ENCODE measurements around the gene CCNG1.

The CCNG1 gene

GRCh38 chr5:163407034-163407655, 30.2 kb upstream of the CCNG1 start:
- no peak for ATAC-seq
- TF ChIP-seq ZC3H10 (CRISPR knock-in tag; IDR thresholded peaks at IDR 0.05) (no peak), ESRRG (CRISPR knock-in tag; IDR thresholded peaks at IDR 0.05) (no peak), ARNTL (CRISPR knock-in tag; IDR thresholded peaks at IDR 0.05; ENCODE audit: borderline replicate concordance, low read depth) (no peak), RARB (CRISPR knock-in tag; IDR thresholded peaks at IDR 0.05) (no peak), CSDC2 (CRISPR knock-in tag; IDR thresholded peaks at IDR 0.05) (no peak)
- TF ChIP-seq, protein P1, sequence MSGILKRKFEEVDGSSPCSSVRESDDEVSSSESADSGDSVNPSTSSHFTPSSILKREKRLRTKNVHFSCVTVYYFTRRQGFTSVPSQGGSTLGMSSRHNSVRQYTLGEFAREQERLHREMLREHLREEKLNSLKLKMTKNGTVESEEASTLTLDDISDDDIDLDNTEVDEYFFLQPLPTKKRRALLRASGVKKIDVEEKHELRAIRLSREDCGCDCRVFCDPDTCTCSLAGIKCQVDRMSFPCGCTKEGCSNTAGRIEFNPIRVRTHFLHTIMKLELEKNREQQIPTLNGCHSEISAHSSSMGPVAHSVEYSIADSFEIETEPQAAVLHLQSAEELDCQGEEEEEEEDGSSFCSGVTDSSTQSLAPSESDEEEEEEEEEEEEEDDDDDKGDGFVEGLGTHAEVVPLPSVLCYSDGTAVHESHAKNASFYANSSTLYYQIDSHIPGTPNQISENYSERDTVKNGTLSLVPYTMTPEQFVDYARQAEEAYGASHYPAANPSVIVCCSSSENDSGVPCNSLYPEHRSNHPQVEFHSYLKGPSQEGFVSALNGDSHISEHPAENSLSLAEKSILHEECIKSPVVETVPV (CRISPR knock-in tag; IDR thresholded peaks at IDR 0.05), result no peak

DNA sequence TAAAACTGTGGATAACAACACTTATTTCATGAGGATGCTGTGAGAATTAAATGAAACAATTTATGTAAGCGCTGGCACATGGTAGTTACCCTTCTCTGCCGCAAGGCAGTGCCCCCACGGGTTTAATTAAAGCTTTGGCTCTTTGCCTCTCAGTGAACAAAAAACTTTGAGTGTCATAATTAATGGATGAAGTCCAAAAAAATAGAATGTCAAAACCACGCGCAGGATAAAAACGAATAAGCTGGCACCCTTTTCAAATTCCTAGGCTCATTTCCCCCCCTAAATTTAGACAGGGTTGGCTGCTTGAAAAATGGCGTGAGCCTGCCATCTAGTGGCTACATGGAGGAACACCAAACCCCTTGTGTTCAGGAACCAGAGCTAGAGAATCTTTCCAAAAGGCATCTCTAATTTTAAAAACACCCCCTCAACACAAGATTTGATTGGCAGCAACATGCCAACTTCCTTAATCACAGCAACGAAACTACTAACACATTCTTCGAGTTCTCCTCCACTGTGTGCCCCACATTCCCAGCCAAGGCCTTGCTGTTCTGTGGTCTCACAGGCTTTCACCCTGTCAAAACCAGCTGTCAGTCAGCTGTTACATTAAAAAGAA, 29.0 kb upstream of the CCNG1 start:
- peak; percentile 96 for ATAC-seq
- no peak for TF ChIP-seq ZNF565 (CRISPR knock-in tag; conservative IDR thresholded peaks at IDR 0.05; ENCODE audit: low read depth)
- TF ChIP-seq TSHZ2 (CRISPR knock-in tag; IDR thresholded peaks at IDR 0.05), result no peak
- TF ChIP-seq, protein P1 (CRISPR knock-in tag; IDR thresholded peaks at IDR 0.05), result no peak
- no peak for TF ChIP-seq ZNF8 (CRISPR knock-in tag; IDR thresholded peaks at IDR 0.05)
- TF ChIP-seq ZC3H10 (CRISPR knock-in tag; IDR thresholded peaks at IDR 0.05), result no peak
- TF ChIP-seq TCF4 (CRISPR knock-in tag; IDR thresholded peaks at IDR 0.05; ENCODE audit: borderline replicate concordance), result no peak
- TF ChIP-seq ZFP30 (CRISPR knock-in tag; IDR thresholded peaks at IDR 0.05), result no peak
- TF ChIP-seq CREB5 (CRISPR knock-in tag; IDR thresholded peaks at IDR 0.05; ENCODE audit: low read depth), result no peak
- TF ChIP-seq ESRRG (CRISPR knock-in tag; IDR thresholded peaks at IDR 0.05), result no peak
- TF ChIP-seq OSR1 (CRISPR knock-in tag; IDR thresholded peaks at IDR 0.05), result no peak
- TF ChIP-seq CSDC2 (CRISPR knock-in tag; IDR thresholded peaks at IDR 0.05), result no peak
- no peak for TF ChIP-seq SNAI2 (CRISPR knock-in tag; IDR thresholded peaks at IDR 0.05)
- no peak for TF ChIP-seq PPARA (CRISPR knock-in tag; IDR thresholded peaks at IDR 0.05; ENCODE audit: borderline replicate concordance)
- TF ChIP-seq, protein P2, sequence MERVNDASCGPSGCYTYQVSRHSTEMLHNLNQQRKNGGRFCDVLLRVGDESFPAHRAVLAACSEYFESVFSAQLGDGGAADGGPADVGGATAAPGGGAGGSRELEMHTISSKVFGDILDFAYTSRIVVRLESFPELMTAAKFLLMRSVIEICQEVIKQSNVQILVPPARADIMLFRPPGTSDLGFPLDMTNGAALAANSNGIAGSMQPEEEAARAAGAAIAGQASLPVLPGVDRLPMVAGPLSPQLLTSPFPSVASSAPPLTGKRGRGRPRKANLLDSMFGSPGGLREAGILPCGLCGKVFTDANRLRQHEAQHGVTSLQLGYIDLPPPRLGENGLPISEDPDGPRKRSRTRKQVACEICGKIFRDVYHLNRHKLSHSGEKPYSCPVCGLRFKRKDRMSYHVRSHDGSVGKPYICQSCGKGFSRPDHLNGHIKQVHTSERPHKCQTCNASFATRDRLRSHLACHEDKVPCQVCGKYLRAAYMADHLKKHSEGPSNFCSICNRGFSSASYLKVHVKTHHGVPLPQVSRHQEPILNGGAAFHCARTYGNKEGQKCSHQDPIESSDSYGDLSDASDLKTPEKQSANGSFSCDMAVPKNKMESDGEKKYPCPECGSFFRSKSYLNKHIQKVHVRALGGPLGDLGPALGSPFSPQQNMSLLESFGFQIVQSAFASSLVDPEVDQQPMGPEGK (CRISPR knock-in tag; IDR thresholded peaks at IDR 0.05; ENCODE audit: borderline replicate concordance), result no peak

DNA sequence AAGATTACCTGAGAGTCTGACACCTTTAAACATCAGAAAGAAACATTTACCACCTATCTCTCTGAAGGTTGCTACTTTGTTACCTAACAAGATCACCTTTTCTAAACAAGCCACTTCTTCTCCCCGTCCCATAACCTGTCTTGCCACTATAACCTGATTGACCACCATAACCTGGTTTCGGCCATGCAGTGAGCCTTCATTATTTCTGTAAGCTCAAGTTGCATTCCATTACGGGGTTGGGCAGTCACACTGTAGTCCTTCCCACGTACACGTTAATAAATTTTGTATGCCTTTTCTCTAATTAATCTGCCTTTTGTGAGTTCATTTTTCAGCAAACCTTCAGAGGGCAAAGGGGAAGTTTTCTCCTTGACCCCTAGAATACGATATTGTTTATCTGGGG, 28.0 kb upstream of the CCNG1 start:
- ATAC-seq, result no peak
- TF ChIP-seq TOX (CRISPR knock-in tag; IDR thresholded peaks at IDR 0.05; ENCODE audit: borderline replicate concordance) (no peak), GLIS3 (CRISPR knock-in tag; IDR thresholded peaks at IDR 0.05) (no peak), ZFP30 (CRISPR knock-in tag; IDR thresholded peaks at IDR 0.05) (no peak), ZC3H10 (CRISPR knock-in tag; IDR thresholded peaks at IDR 0.05) (no peak)
- TF ChIP-seq, protein P3, sequence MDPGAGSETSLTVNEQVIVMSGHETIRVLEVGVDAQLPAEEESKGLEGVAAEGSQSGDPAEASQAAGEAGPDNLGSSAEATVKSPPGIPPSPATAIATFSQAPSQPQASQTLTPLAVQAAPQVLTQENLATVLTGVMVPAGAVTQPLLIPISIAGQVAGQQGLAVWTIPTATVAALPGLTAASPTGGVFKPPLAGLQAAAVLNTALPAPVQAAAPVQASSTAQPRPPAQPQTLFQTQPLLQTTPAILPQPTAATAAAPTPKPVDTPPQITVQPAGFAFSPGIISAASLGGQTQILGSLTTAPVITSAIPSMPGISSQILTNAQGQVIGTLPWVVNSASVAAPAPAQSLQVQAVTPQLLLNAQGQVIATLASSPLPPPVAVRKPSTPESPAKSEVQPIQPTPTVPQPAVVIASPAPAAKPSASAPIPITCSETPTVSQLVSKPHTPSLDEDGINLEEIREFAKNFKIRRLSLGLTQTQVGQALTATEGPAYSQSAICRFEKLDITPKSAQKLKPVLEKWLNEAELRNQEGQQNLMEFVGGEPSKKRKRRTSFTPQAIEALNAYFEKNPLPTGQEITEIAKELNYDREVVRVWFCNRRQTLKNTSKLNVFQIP (CRISPR knock-in tag; IDR thresholded peaks at IDR 0.05; ENCODE audit: borderline replicate concordance, low read depth), result no peak
